Gastroesophageal sphincter (tissue), 3 donors: ENCODE results near the gene ST8SIA5.

Experiments used
- CTCF ChIP-seq, 4 experiments: fragments of 200-600 bp in 2 of 4; fragments of 450-650 bp in 2 of 4; sonication (generic) in 1 of 4; IDR thresholded peaks; one replicate each; pipeline ENCODE4 v1.5.1; 2017 to 2019; ENCODE audit warnings: antibody characterized with exemption in 4 of 4, mild to moderate bottlenecking in 2 of 4, moderate library complexity in 2 of 4
- EP300 ChIP-seq: sonication (generic); formaldehyde crosslinking; IDR thresholded peaks from one replicate; pipeline ENCODE4 v1.6.1; 2017; ENCODE audit warnings: antibody characterized with exemption, mild to moderate bottlenecking
- POLR2A ChIP-seq, 2 donors: fragments of 450-650 bp; IDR thresholded peaks; one replicate each; pipeline ENCODE4 v1.6.1; 2017; ENCODE audit warnings: antibody characterized with exemption in 2 of 2, mild to moderate bottlenecking in 2 of 2, moderate library complexity in 1 of 2
- POLR2AphosphoS5 ChIP-seq: sonication (generic); formaldehyde crosslinking; IDR thresholded peaks from one replicate; pipeline ENCODE4 v1.6.1; 2017; ENCODE audit warnings: antibody characterized with exemption

GRCh38 chr18:46734981-46735380, 21.9 kb downstream of the ST8SIA5 start:
- no peak for TF ChIP-seq POLR2A (IDR thresholded peaks at IDR 0.05)
- TF ChIP-seq CTCF (IDR thresholded peaks at IDR 0.05), result no peak
- no peak for TF ChIP-seq POLR2AphosphoS5
- TF ChIP-seq EP300, result no peak
